Activated CD8-positive, alpha-beta T cell treated with anti-CD3 and anti-CD28 coated beads for 36 hours (primary cell): ENCODE data around the gene UBAC1. TPM values are rescaled to one million over a fixed set of nuclear protein-coding genes. Genes with fewer than 3 reads are reported as not detected.
"Not testable (repeated sequence)": the region's sequence is repeated elsewhere in the genome, so short reads cannot be mapped to it uniquely, and the experiment has no call there.

Experiments
- ATAC-seq: fragments of 200-7000 bp; cut with Tn5 transposase; one replicate; pipeline ENCODE4 v1.10.0; 2021; ENCODE audit warnings: mild to moderate bottlenecking, moderate library complexity
- CTCF ChIA-PET: fragments of 350-600 bp; sonication (Branson Sonifier 250); formaldehyde crosslinking; loops from one replicate; lab custom pipeline; 2021; ENCODE audit warnings: antibody characterized with exemption; lab: Charles Lee
- POLR2A ChIA-PET: fragments of 350-600 bp; sonication (Branson Sonifier 250); formaldehyde crosslinking; loops from one replicate; lab custom pipeline; 2021; ENCODE audit warnings: antibody characterized with exemption; lab: Charles Lee
- DNase-seq: peaks from one replicate; pipeline ENCODE4 v3.0.0-alpha.2; 2020
- H3K27ac Mint-ChIP-seq: one replicate; pipeline ENCODE4 v1.8.0; 2021; ENCODE audit warnings: mild to moderate bottlenecking, mixed read lengths
- H3K27me3 Mint-ChIP-seq: one replicate; pipeline ENCODE4 v1.8.0; 2021; ENCODE audit warnings: mixed read lengths
- H3K36me3 Mint-ChIP-seq: one replicate; pipeline ENCODE4 v1.8.0; 2021; ENCODE audit warnings: low read depth, mixed read lengths
- H3K4me1 Mint-ChIP-seq: one replicate; pipeline ENCODE4 v1.8.0; 2021; ENCODE audit warnings: low read depth, mixed read lengths
- H3K4me3 Mint-ChIP-seq: one replicate; pipeline ENCODE4 v1.8.0; 2021; ENCODE audit warnings: mild to moderate bottlenecking, moderate library complexity, mixed read lengths
- H3K9me3 Mint-ChIP-seq: one replicate; pipeline ENCODE4 v1.8.0; 2021; ENCODE audit warnings: mixed read lengths
- intact Hi-C: fragments of 100-400 bp; cut with micrococcal nuclease; formaldehyde crosslinking; loops from one replicate; pipeline ENCODE4 v1.10.0; 2022
- total RNA-seq, 2 experiments: library from RNA; stranded (reverse); gene quantifications; one replicate each; pipeline ENCODE4 v1.2.3, GENCODE V29; 2021
- TF ChIP-seq, protein P1 (sequence below): fragments of 200-600 bp; IDR thresholded peaks from one replicate; pipeline ENCODE4 v1.8.0; 2022; ENCODE audit warnings: antibody characterized with exemption, mild to moderate bottlenecking

UBAC1 gene
- total RNA-seq, 2 experiments from 2014 or later: 32.4 to 34.3 TPM

DNA sequence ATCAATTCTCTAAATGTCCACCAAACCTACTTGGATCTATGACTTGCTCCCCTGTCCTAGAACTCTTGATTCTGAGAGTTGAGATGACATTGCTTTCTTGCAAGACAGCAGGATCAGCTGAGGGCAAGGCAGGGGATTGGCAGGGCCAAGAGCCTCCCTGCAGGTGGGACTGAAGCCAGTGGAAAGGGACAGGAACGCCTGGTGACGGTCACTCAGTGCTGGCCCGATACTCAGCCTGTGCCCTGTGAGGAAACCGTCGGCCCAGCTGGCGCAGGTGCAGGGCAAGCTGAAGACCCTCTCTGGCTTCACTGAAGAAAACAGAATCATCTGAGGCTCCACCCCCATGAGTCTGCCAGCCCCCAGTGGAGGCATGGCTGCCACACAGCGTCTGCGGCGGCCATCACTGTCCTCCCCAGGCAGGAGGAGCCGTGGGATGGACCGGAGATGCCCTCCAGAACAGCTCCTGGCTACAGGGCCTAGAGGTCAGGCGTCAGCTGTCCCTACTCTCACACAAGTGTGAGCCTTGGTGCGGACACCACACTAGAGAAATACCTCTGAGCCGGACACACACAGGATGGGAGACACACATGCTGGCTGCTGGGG, 14.7 kb downstream of the UBAC1 start:
- intact Hi-C loops: no loop called here
- Mint-ChIP-seq H3K4me1 (peaks cover 3% of the 10 kb centered on the region), H3K9me3 (no peaks in the 10 kb centered on the region), H3K27me3 (no peaks in the 10 kb centered on the region), H3K27ac (no peak overlapping the region), H3K36me3 (peaks cover 43% of the 10 kb centered on the region), H3K4me3 (no peak overlapping the region)
- POLR2A ChIA-PET: no interaction called here
- no peak for DNase-seq
- CTCF ChIA-PET: no interaction called here
- TF ChIP-seq, protein P1, sequence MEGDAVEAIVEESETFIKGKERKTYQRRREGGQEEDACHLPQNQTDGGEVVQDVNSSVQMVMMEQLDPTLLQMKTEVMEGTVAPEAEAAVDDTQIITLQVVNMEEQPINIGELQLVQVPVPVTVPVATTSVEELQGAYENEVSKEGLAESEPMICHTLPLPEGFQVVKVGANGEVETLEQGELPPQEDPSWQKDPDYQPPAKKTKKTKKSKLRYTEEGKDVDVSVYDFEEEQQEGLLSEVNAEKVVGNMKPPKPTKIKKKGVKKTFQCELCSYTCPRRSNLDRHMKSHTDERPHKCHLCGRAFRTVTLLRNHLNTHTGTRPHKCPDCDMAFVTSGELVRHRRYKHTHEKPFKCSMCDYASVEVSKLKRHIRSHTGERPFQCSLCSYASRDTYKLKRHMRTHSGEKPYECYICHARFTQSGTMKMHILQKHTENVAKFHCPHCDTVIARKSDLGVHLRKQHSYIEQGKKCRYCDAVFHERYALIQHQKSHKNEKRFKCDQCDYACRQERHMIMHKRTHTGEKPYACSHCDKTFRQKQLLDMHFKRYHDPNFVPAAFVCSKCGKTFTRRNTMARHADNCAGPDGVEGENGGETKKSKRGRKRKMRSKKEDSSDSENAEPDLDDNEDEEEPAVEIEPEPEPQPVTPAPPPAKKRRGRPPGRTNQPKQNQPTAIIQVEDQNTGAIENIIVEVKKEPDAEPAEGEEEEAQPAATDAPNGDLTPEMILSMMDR: no peak
- no peak for ATAC-seq

DNA sequence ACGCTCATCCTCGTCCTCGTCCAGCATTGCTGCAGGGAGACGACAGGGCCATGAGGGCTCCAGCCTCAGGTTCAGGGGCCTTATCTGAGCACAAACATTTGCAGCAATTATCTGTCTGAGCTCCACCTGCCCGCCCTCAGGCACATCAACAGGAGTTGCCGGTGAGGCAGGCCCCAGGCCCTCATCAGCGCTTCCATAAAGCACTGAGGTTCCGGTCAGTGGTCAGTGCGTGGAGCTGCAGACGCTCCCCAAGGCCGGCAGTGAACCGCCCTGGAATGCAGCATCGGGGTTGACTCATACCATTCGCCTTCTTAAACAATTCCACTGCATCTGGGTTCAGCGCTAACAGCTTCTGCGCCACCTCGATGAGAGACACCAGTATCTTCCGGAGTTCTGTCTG, 15.2 kb downstream of the UBAC1 start:
- H3K36me3 Mint-ChIP-seq: peaks cover 45% of the 10 kb centered on the region
- CTCF ChIA-PET: no interaction called here
- no peak overlapping the region for H3K4me3 Mint-ChIP-seq
- no peaks in the 10 kb centered on the region for H3K27me3 Mint-ChIP-seq
- ATAC-seq (no peak), DNase-seq (no peak)
- no peak overlapping the region for H3K27ac Mint-ChIP-seq
- POLR2A ChIA-PET: no interaction called here
- TF ChIP-seq, protein P1: no peak
- no peaks in the 10 kb centered on the region for H3K9me3 Mint-ChIP-seq
- peaks cover 3% of the 10 kb centered on the region for H3K4me1 Mint-ChIP-seq
- intact Hi-C loops: no loop called here

DNA sequence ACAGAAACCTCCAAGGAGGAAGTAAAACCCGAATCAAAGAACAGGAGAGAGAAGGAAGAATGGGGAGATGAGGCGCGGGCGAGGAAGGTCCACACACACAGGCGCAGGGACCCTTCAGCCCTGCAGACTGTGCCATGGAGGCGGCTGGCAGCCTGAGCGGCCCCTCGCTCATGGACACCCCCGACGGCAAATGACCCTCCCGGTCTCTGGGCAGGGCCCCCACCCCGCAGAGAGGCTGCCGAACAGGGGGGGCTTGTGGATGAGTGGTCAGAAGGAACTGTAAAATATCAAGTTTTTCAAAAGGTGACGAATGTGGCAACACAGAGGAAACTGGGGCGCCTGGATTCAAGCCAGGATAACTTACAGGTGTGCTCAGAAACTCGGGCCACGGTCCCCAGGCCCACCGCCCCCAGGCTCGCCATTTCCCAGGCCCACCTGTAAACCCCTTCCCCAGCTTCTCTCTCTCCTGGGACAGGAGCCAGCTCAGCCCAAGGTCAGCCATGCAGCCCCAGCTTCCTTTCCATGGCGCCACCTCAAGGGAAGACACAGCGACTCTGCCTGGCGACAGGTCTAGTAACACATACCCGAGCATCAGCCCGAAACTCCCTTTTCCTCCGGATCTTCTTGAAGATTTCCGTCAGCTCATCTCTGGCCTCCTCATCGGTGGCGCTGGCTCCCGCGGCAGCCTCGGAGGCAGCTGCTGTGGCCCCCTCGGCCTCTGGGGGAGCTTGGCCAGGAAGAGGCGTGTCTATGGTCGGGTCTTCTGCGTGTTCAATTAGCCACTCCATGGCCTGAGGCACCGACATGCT, 16.5 kb downstream of the UBAC1 start:
- ATAC-seq (no peak), DNase-seq (no peak)
- CTCF ChIA-PET: no interaction called here
- intact Hi-C loops: no loop called here
- no peak overlapping the region for H3K27ac Mint-ChIP-seq
- POLR2A ChIA-PET: no interaction called here
- no peaks in the 10 kb centered on the region for H3K27me3 Mint-ChIP-seq
- peaks cover 4% of the 10 kb centered on the region for H3K4me1 Mint-ChIP-seq
- H3K9me3 Mint-ChIP-seq: peaks cover 1% of the 10 kb centered on the region
- no peak overlapping the region for H3K4me3 Mint-ChIP-seq
- H3K36me3 Mint-ChIP-seq: peaks cover 51% of the 10 kb centered on the region
- TF ChIP-seq, protein P1: no peak

DNA sequence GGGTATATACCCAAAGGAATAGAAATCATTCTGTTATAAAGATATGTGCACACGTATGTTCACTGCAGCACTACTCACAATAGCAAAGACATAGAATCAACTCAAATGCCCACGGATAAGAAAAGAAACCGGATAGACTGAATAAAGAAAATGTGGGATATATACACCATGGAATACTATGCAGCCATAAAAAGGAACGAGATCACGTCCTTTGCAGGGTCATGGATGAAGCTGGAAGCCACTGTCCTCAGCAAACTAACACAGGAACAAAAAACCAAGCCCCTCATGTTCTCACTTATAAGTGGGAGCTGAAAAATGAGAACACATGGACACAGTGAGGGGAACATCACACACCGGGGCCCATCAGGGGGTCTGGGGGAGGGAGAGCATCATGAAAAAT, 17.6 kb downstream of the UBAC1 start:
- POLR2A ChIA-PET, ATAC-seq, H3K4me1 Mint-ChIP-seq, DNase-seq, H3K9me3 Mint-ChIP-seq, H3K4me3 Mint-ChIP-seq, H3K27me3 Mint-ChIP-seq, CTCF ChIA-PET, intact Hi-C loops, H3K27ac Mint-ChIP-seq: not testable (repeated sequence)
- H3K36me3 Mint-ChIP-seq: peaks cover 58% of the 10 kb centered on the region

DNA sequence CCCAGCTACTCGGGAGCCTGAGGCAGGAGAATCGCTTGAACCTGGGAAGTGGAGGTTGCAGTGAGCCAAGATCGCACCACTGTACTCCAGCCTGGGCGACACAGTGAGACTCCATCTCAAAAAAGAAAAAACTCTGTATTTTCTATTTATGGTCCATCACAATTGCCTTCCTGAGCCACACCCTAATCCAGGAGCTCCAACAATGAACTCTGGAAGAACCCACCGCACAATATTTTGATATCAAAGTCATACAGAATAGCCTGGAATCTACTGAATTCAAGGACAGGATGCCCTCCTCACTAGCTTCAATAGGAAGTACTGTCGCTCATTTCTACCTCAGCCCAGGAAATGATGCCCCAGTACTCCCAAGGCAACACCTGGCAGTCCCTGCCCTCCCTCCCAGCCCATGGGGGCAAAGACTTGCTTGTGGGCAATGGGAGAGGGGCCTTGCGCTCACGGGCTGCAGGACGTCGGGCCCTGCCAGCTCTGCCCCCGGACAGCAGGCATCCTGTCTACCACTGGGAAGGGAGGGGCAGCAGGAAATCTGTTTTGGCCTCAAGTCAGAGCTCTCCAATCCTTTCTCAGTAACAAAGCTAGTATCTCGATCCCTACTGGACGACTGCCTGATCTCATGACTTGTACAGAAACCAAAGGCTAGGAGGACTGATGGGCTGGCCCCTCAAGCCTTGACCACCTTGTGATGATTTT, 19.7 kb downstream of the UBAC1 start:
- peaks cover 3% of the 10 kb centered on the region for H3K9me3 Mint-ChIP-seq
- H3K4me3 Mint-ChIP-seq: no peak overlapping the region
- H3K27ac Mint-ChIP-seq: no peak overlapping the region
- peaks cover 69% of the 10 kb centered on the region for H3K36me3 Mint-ChIP-seq
- H3K4me1 Mint-ChIP-seq: peaks cover 10% of the 10 kb centered on the region
- intact Hi-C loops: no loop called here
- no peak for DNase-seq
- TF ChIP-seq, protein P1: no peak
- ChIA-PET POLR2A (no interaction called here), CTCF (no interaction called here)
- peaks cover 3% of the 10 kb centered on the region for H3K27me3 Mint-ChIP-seq
- ATAC-seq: no peak
